ENCODE data around the gene SCRN1.
"Not testable (repeated sequence)": the region's sequence is repeated elsewhere in the genome, so short reads cannot be mapped to it uniquely, and the experiment has no call there.

The SCRN1 gene

DNA sequence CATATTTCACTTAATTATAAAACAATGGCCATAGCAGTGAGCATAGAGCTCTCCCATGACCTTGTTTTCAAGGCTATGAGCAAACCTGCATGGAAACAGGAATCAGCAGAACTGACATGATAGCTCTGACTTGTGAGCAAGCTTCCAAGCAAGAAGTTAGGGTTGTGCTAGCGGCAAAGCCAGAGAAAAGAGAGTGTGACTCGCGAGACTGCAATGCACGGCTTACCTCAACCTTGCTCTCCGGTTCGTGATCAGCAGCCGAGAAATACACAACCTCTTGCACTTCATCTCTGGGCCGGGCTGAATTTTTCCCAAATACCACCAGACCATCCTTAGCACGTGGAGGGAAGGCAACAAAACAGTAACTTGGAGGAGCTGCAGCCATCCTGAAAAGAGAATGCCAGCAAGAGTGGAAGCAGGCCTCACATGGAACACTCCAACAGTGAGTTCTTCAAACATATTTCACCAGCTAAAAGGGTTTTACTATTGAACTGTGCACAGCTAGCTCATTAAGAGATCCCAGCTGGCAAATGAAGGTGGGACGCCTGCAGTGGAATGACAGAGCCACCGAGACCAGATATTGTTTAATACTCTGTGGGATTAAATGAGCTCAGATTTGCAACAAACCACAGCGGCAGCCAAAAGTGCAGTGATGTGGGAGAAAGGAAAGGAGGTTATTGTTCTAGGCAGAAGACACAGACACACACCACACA lies 20.8 kb downstream of the SCRN1 start:
- DNase-seq (ENCODE audit: low spot score): peak; percentile 90

- DNase-seq (ENCODE audit: low spot score): peak; percentile 34
Observed at GRCh38 chr7:29965030-29965429, 24.6 kb downstream of the SCRN1 start.

DNA sequence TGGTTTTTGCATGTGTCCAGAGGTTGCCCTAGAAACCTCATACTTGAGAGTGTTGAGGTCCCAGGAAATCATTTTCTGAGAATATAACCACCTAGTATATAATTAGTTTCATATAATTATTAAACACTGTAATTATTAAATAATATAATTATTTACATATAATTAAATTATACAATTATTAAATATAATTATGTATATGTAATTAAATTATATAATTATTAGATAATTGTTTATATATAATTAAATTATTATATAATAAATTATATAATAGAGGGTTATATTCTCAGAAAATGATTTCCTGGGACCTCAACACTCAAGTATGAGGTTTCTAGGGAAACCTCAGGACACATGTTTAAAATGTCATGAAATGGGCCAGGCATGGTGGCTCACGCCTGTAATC lies 27.6 kb downstream of the SCRN1 start:
- no peak for DNase-seq (ENCODE audit: low spot score)

GRCh38 chr7:29961611-29962010 lies 28.0 kb downstream of the SCRN1 start:
- not testable (repeated sequence) for DNase-seq (ENCODE audit: low spot score)

DNA sequence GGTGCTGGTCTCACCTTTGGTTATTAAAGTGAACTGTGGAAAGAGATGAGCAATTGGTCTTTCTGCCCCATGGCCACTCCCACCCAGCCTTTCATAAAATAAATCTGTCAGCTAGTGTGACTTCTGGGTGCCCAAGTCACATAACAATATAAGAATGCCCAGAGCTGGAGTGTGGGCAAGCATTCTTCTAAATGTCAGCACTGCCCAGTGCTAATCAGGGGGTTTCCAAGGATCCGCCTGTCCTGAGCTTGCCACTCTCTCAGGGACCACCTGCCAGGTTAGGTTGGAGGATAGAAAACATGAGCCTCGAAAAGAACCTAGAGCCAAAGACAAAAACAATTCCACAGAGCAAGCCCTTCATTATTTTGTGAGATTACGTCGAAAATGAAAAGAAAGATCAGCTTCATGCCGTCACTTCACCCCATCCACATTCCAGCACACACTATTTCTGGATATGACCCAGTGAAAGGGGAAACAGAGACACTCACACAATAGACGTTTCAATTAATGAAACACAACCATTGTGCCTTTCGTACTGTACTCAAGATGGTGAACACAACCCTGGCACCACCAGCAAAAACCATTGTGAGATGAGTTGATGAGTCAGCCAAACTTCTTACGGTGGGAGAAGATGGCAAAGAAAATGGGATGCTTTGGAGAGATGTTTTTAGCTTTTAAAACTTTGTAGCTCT lies 30.8 kb downstream of the SCRN1 start:
- DNase-seq (ENCODE audit: low spot score): no peak

DNA sequence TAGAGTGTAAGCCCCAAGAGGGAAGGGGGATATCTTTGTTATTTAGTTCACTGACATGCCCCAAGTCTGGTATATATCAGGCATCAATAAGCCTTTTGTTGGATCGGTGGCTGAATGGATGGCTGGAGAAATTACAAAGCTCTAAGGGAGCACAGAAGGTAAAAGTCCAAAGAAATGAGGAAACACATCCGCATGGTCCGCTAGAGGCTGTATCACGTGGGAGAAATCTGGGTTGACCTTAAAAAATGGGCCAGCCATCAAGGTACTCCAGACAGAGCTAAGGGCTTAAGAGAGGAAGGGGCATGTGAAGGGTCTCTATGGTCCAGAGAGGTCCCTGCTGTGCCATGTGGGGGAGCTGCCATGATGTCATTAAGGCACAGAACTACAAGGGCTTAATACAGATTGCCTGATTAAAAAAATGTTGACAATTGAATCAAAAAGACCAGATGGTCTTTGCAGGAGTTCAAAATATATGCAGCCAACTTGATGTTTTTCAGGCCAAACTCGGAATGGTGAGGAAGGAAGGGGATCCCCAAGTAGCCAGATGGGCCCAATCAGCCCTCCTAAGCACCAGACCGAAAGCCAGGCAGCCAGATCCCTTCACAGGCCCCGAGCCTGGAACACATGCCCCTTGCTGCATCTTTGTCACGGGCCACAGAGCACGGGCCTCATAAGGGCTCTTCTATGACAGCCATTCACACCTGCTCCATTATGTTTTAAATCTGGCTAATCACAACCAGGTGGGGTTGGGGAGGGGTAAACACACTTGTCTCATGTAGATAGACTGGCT lies 31.9 kb downstream of the SCRN1 start:
- peak; percentile 98 for DNase-seq (ENCODE audit: low spot score)

- no peak for DNase-seq (ENCODE audit: low spot score)
Observed at GRCh38 chr7:29956487-29956836, 33.1 kb downstream of the SCRN1 start.

- DNase-seq (ENCODE audit: low spot score): no peak
Observed at GRCh38 chr7:29955799-29956486, 33.7 kb downstream of the SCRN1 start.

GRCh38 chr7:29955075-29955792 lies 34.4 kb downstream of the SCRN1 start:
- DNase-seq (ENCODE audit: low spot score): peak; percentile 66

- DNase-seq (ENCODE audit: low spot score): no peak
Observed at GRCh38 chr7:29953726-29954347, 35.8 kb downstream of the SCRN1 start.

GRCh38 chr7:29951206-29951605 lies 38.4 kb downstream of the SCRN1 start:
- DNase-seq (ENCODE audit: low spot score): peak; percentile 56

DNA sequence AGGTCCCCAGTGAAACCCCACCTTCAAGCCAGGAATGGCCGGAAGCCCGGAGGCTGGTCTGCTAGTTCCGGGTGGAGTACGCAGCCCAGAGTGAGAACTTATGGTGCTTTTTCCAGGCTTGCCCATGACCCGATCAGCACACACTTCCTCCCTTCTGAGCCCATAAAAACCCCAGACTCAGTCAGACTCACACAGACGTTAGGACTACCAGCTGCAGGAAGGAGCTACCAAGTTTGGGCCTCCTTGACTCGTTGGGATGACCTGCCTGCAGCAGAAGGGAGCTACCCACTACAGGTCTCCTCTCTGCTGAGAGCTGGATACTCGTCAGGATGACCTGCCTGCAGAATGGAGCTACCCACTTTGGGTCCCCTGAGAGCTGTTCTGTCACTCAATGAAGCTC lies 39.1 kb downstream of the SCRN1 start:
- no peak for DNase-seq (ENCODE audit: low spot score)

GRCh38 chr7:29948587-29948986 lies 41.0 kb downstream of the SCRN1 start:
- no peak for DNase-seq (ENCODE audit: low spot score)

DNA sequence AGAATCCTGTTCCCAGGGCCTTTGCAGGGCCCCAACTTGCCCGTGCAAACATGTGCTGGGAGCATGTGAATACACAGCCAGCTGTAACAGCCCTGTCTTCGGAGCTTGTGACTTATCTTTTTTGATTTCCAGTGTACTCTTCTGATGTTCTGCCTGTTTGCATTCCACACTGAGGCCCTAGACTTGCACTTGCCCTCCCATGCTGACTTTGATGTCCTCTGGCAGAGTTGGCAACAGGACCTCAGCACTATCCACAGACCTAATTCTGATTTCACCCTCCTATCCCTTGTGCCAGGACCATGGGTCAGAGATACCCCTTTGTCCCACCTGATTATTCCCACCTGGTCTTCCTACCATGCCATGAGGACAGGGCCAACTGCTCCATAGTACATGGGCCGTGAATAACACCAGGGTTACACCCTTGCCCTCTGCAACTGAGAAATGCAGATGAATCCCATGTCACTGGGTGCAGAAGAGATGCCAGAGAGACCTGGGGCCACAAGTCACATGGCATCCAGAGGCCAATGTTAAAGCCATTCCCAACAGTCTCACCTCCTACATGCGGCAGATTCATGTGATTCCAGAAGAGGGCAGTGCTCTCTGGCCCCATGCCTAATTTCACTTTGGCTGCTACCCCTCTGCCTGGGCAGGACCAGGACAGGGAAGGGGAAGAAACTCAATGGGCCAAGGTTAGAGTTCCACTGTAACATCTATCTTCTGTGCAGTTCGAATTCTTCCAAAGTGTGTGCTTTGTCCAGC lies 43.0 kb downstream of the SCRN1 start:
- peak; percentile 53 for DNase-seq (ENCODE audit: low spot score)

- DNase-seq (ENCODE audit: low spot score): no peak
Observed at GRCh38 chr7:29945259-29945809, 44.3 kb downstream of the SCRN1 start.

- DNase-seq (ENCODE audit: low spot score): no peak
Observed at GRCh38 chr7:29940199-29940598, 49.4 kb downstream of the SCRN1 start.

- DNase-seq (ENCODE audit: low spot score): no peak
Observed at GRCh38 chr7:29937132-29937531, 52.5 kb downstream of the SCRN1 start.

DNA sequence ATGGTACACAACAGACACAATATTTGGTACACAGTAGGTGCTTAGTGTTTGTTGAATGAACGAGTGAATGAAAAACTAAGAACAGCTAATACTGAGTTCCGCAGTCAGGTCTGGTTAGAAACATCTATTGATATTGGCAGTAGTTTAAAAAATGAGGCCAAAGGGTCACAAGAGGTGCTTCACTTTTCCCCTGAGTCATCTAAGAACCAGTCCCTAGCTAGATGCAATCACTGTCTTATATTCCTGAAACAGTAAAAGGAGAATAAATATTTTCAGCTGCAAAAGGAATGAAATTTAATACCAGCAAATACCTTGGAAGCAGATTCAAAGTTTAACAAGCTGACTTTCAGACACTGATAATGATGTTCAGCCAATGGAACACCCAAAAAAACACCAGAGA lies 54.5 kb downstream of the SCRN1 start:
- no peak for DNase-seq (ENCODE audit: low spot score)

GRCh38 chr7:29929018-29929807 lies 60.4 kb downstream of the SCRN1 start:
- DNase-seq (ENCODE audit: low spot score): no peak

Data from cerebellar cortex (tissue), 1 donor.